Hippocampal formation (tissue), 2 donors: ENCODE measurements around the gene LHX3.
"Not testable (repeated sequence)": the region's sequence is repeated elsewhere in the genome, so short reads cannot be mapped to it uniquely, and the experiment has no call there.

Experiments
- DNase-seq, 2 donors: peaks; one replicate each; lab custom pipeline; 2025; lab: John Stamatoyannopoulos, UW

The LHX3 gene

GRCh38 chr9:136241542-136241941, 36.6 kb upstream of the LHX3 start:
- no peak for DNase-seq

DNA sequence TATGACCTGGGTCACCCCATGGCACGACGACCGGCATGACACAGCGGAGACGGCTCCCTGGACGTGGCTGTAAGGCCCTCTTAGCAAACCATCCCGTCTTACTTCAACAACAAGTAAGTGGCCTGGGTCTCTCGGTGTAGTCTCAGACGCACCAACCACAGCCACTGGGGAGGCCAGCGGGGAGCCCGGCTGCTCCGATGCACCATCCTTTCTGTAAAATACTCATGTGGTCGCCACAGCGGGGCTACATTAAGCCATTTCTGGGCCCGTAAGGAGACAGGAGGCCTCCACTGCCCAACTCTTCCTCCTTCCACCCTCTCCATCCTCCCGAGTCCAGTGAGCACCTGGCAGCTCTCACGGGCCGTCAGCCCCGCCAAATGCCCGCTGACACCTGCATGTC, 36.0 kb upstream of the LHX3 start:
- no peak for DNase-seq

DNA sequence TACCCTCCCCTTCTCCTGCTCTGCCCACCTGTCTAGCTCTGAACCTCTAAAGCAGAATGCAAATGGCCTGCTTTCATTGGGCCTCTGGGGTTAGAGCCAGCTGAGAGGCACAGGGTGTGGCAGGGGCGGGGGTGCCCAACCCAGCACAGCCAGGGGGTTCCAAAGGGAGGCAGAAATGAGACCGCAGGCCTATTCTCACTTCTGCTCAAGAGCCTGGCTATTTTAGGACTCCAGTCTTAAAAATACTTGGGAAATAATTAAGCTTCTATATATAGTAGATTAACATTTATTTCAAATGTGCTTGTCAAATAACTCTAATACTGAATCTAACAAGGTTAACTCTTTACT, 35.0 kb upstream of the LHX3 start:
- no peak for DNase-seq

- DNase-seq = no peak
These were observed 34.4 kb upstream of the LHX3 start for GRCh38 chr9:136239135-136239982.

GRCh38 chr9:136238342-136238732, 33.4 kb upstream of the LHX3 start:
- no peak for DNase-seq

GRCh38 chr9:136237486-136238341, 32.8 kb upstream of the LHX3 start:
- DNase-seq = no peak

- not testable (repeated sequence) for DNase-seq
These were observed 31.8 kb upstream of the LHX3 start for GRCh38 chr9:136236471-136237410.

- no peak for DNase-seq
These were observed 31.0 kb upstream of the LHX3 start for GRCh38 chr9:136235709-136236455.

DNA sequence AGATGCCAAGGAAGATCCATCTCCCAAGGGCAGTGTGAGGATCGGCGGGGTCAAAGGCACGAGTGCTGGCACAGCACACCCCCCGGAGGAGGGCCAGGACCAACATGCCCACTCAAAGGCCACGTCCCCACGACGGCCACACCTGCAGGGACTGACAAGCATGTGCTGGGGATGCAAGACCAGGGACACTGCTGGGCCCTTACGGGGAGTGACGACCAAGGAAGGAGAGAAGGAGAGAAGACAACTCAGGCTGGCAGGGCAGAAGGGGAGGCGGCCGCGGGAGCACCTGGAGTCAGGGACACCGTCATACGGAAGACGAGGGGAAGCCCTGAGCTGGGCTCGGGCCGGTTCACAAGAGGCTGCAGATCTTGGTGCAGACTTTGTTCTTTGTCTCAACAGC, 30.2 kb upstream of the LHX3 start:
- no peak for DNase-seq

- no peak for DNase-seq
These were observed 29.7 kb upstream of the LHX3 start for GRCh38 chr9:136234597-136234996.

GRCh38 chr9:136233868-136234267, 28.9 kb upstream of the LHX3 start:
- no peak for DNase-seq

- DNase-seq = no peak
These were observed 28.5 kb upstream of the LHX3 start for GRCh38 chr9:136233411-136233810.

DNA sequence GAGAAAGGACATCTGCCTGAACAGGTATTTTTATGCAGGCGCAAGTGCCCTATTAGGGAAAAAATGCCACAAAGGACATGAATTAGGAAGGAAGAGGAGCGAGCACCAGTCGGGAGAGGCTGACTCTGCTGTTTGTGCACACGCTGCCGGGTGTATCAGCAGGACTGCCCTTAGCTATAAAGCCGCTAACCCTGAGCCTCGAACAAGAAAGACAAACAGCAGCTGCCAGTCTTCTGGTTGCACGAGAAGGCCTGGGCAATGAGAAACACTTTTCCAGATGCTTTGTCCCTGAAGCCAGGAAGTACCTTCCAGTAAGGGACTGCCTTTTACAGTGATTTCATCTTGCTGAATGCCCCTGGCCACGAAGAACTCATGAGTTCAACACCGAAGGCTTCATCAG, 28.0 kb upstream of the LHX3 start:
- no peak for DNase-seq

DNA sequence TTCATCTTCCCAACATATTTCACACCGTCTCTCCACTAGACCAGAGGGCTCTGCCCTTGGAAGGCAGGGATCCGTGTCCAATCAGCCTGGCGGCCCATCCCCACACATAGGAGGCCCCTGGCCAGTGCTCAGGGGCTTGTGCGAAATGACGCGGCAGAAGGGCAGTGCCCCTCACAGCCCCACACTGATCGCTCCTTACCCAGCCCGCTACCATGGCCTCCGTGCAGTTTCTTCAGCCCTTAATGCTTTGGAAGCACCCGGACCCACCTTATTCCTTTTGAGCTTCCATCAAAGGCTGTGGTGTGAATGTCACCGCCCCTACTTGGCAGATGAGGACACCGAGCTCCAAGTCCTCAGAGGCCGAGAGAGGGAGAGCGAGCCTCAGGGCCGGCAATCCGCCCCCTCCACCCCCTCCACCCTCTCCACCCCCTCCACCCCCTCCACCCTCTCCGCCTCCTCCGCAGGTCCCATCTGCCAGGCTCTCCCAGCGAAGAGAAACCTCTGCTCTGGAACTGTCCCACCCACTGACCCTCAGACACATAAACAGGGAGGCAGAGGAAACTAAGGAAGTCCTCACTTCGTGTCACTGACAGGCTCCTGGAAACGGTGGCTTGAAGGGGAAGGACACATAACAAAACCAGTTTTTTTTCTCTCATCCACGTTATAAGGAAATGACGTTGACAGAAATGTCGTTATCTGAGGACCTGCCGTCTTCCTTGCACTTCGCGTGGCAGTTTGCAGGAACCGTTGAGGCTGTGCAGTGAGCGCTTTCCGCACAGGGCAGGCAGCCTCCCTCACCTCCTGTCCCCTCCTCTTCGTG, 26.8 kb upstream of the LHX3 start:
- no peak for DNase-seq

- DNase-seq = no peak
These were observed 25.8 kb upstream of the LHX3 start for GRCh38 chr9:136230773-136231172.

DNA sequence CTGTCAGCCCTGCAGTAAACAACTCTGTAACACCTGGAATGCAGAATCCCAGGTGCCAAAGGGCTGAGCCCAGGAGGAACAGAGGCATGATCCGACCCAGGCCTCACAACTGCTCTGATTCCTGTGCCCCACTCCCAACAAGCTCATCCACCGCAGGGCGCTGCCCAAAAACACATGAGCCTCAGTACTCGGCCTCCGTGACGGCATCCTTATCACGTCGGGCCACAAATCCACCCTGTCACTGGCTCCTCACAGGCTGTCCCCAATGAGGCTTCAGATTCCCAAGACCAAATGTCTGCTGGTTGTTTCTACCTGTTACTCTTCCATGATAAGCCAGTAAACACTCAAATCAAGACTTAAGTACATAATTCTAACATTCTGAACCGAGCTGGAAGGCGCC, 25.4 kb upstream of the LHX3 start:
- no peak for DNase-seq

- peak in 1 of 2 donors; percentile 33 for DNase-seq
These were observed 24.5 kb upstream of the LHX3 start for GRCh38 chr9:136229096-136230065.

- DNase-seq = no peak
These were observed 23.4 kb upstream of the LHX3 start for GRCh38 chr9:136228107-136228875.
